GM12801 (cell line): ENCODE measurements around the gene TERF2IP.

Experiments
- TF ChIP-seq, protein P1 (sequence below): IDR thresholded peaks from one replicate; pipeline ENCODE4 v1.5.1; 2011; ENCODE audit warnings: control low read depth; ENCODE audit not compliant: insufficient read length; ENCODE audit errors: extremely low read depth

Gene TERF2IP

DNA sequence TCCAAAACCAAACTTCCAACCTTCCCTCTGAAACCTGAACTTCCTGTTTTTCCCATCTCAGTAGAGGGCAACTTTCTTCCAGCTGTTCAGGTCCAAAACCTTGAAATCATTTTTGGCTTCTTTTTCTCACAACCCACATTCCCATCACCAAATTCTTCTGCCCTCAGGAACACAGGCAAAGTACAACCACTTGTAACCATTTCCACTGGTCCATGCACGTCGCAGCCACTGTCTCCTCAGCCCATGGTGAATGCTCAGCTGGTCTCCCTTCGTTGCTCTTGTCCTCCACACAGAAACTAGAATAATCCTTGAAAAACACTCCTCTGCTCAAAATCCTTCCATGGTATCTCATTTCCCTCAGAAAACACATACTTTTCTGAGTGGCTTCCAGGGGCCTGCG, 20.8 kb upstream of the TERF2IP start:
- TF ChIP-seq, protein P1, sequence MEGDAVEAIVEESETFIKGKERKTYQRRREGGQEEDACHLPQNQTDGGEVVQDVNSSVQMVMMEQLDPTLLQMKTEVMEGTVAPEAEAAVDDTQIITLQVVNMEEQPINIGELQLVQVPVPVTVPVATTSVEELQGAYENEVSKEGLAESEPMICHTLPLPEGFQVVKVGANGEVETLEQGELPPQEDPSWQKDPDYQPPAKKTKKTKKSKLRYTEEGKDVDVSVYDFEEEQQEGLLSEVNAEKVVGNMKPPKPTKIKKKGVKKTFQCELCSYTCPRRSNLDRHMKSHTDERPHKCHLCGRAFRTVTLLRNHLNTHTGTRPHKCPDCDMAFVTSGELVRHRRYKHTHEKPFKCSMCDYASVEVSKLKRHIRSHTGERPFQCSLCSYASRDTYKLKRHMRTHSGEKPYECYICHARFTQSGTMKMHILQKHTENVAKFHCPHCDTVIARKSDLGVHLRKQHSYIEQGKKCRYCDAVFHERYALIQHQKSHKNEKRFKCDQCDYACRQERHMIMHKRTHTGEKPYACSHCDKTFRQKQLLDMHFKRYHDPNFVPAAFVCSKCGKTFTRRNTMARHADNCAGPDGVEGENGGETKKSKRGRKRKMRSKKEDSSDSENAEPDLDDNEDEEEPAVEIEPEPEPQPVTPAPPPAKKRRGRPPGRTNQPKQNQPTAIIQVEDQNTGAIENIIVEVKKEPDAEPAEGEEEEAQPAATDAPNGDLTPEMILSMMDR, result no peak

DNA sequence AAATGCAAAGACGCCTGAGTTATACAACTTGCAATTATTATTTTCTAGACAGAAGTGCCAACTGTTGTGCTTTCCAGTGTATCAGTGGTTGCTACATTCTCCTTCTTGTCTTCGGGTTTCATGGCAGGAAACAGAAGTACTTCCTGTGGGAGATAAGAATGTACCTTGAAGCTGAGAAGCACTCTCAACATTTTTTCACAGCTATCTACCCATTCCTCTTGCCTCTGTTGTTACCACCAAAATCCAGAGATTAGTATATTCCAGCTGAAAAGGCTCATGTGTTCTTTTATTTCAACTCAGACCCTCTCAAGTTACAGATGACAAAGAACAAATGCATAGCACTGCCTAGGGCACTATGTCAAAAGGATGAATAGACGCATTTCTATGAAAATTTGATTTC, 19.7 kb upstream of the TERF2IP start:
- TF ChIP-seq, protein P1, result no peak

DNA sequence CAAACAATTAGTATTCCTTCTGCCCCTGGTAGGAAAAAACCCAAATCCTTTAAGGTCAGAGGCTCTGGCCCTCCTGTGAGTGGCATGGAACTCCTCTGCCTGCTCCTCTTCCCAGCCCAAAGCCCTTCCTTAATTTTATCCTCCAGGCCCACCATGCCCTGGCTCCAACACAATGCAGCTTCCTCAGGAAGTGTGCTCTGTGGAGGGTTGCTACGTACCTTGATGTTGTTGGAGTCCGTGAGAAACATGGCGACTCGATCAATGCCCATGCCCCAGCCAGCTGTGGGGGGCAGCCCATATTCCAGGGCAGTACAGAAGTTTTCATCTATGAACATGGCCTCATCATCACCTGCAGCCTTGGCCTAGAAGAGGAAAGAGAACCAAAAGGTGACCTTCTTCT, 19.2 kb upstream of the TERF2IP start:
- TF ChIP-seq, protein P1, result no peak

DNA sequence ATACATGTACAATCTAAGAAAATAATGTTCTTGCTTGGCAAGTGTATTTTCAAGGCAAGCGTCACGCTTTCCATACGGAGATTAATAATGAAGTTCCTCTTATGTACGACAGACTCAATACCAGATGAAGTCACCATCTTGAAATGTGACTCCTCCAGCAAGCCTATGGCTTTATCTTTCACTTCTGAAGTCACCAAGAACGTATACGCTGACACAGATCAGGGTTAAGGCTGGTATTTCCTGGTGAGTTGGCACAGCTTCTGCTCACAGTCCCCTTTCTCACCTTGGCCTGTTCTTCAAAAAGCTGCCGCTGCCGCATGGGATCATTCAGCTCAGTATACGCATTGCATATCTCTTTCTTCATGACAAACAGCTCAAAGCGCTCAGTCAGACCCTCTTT, 18.4 kb upstream of the TERF2IP start:
- TF ChIP-seq, protein P1, result no peak

DNA sequence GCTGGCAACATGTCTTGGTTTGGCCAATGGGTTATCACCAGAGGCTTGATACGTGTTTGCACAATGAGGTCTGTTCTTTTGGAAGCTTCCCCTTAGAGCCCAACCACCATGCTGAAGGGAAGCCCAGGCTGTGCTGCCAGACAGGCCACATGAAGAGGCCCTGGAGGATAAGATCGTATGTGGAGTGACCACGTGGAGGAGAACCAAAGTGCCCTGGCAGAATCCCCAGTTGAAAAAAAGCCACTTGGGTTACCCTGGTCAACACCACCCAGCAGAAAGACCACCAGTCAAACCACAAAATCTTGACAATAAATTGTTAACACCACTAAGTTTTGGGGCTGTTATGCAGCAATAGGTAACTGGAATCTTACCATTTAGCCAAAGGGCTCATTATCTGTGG, 17.5 kb upstream of the TERF2IP start:
- TF ChIP-seq, protein P1, result no peak

DNA sequence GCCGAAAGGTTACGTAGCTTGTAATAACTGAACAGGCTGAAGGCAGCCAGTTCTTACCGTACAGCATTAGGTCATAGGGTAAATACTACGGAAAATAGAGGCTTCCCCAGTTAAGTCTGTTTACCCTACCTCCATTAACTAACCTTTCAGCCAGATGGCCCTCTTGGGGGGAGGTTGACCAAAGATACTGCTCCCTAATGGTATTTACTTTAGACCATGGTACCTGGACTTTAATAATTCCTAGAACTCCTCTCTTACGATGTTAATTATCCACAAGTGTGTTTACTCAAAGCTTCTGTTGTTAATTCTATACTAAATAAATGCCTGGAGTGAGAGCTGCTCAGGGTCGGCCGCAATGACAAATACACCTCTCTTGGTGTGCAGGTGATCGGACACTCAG, 14.7 kb upstream of the TERF2IP start:
- TF ChIP-seq, protein P1, result no peak

DNA sequence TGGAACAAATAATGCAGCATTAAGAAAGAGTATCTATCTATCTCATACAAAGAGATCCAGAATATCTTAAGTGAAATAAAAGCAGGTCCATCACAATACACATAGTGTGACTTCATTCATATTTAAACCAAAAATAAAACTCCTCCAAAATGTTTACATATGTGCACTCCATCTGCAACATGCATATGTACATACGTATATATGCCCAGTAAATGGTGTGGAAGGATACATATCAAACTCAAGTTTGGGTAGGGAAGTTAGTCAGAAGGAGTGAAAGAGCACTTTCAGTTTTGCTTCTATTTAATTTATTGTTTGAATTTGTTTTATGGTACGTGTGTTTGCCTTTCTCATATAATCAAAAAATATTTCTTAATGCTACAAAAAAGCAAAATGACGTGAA, 12.5 kb upstream of the TERF2IP start:
- TF ChIP-seq, protein P1, result no peak

DNA sequence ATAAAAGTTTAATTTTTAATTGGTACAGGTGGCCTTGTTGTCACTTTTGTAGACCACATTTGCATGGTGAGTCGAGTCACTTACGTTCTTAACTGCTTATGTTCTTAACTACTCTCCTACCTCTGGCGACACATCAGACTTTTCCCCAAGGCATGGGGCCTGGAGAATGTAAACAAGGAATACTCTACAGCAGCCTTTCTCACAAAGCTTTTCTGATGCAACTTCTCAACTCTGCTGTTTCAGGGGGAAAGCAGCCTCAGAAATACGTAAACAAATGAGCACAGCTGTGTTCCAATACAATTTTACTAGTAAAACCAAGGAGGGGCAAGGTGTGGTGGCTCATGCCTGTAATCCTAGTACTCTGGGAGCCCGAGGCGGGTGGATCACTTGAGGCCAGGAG, 7.0 kb upstream of the TERF2IP start:
- TF ChIP-seq, protein P1, result no peak
